HL-60/S4 (cell line): ENCODE results near the gene ABCA7.

Experiments used
- in situ Hi-C: fragments of 300-500 bp; cut with MboI; formaldehyde crosslinking; loops from 2 replicates; pipeline ENCODE4 v1.14.3; 2022; ENCODE audit warnings: low sequenced_read_pairs

Gene ABCA7

GRCh38 chr19:1039646-1040475 lies at the start of gene ABCA7:
Gene ABCA7, plus strand, starts transcription at chr19:1040107. Its CDS starts 1,255 bp downstream, at chr19:1041362.
- in situ Hi-C loops, result no loop called here

- in situ Hi-C loops, result no loop called here
Measured at GRCh38 chr19:990119-990571, 49.8 kb upstream of the ABCA7 start.

GRCh38 chr19:990746-991145 lies 49.2 kb upstream of the ABCA7 start:
- in situ Hi-C loops, result no loop called here

- in situ Hi-C loops, result no loop called here
Measured at GRCh38 chr19:991174-991931, 48.6 kb upstream of the ABCA7 start.

GRCh38 chr19:991932-992669 lies 47.8 kb upstream of the ABCA7 start:
- in situ Hi-C loops, result no loop called here

- in situ Hi-C loops, result no loop called here
Measured at GRCh38 chr19:992670-993055, 47.2 kb upstream of the ABCA7 start.

- in situ Hi-C loops, result no loop called here
Measured at GRCh38 chr19:993361-993830, 46.5 kb upstream of the ABCA7 start.

GRCh38 chr19:993831-994393 lies 46.0 kb upstream of the ABCA7 start:
- in situ Hi-C loops, result no loop called here

- in situ Hi-C loops, result no loop called here
Measured at GRCh38 chr19:994516-994915, 45.4 kb upstream of the ABCA7 start.

- in situ Hi-C loops, result no loop called here
Measured at GRCh38 chr19:995051-995827, 44.7 kb upstream of the ABCA7 start.

GRCh38 chr19:996051-996838 lies 43.7 kb upstream of the ABCA7 start:
- in situ Hi-C loops, result no loop called here

- in situ Hi-C loops, result no loop called here
Measured at GRCh38 chr19:998064-998463, 41.8 kb upstream of the ABCA7 start.

- in situ Hi-C loops, result no loop called here
Measured at GRCh38 chr19:999379-999719, 40.6 kb upstream of the ABCA7 start.

GRCh38 chr19:1000095-1000494 lies 39.8 kb upstream of the ABCA7 start, which contains the start of gene GRIN3B:
Gene GRIN3B, plus strand, starts transcription at chr19:1000419. Its CDS starts 19 bp downstream, at chr19:1000438.
- in situ Hi-C loops, result no loop called here

GRCh38 chr19:1000591-1001537 lies 39.0 kb upstream of the ABCA7 start:
- in situ Hi-C loops, result no loop called here

GRCh38 chr19:1001538-1002166 lies 38.3 kb upstream of the ABCA7 start:
- in situ Hi-C loops, result no loop called here

- in situ Hi-C loops, result no loop called here
Measured at GRCh38 chr19:1002600-1002999, 37.3 kb upstream of the ABCA7 start.

GRCh38 chr19:1003283-1003682 lies 36.6 kb upstream of the ABCA7 start:
- in situ Hi-C loops, result no loop called here
